ENCODE data around the gene SURF4. TPM values are rescaled to one million over a fixed set of nuclear protein-coding genes. Genes with fewer than 3 reads are reported as not detected.
"Not testable (repeated sequence)": the region's sequence is repeated elsewhere in the genome, so short reads cannot be mapped to it uniquely, and the experiment has no call there.

The SURF4 gene
- total RNA-seq, 2 donors from 2014 or later = 255 to 272 TPM

DNA sequence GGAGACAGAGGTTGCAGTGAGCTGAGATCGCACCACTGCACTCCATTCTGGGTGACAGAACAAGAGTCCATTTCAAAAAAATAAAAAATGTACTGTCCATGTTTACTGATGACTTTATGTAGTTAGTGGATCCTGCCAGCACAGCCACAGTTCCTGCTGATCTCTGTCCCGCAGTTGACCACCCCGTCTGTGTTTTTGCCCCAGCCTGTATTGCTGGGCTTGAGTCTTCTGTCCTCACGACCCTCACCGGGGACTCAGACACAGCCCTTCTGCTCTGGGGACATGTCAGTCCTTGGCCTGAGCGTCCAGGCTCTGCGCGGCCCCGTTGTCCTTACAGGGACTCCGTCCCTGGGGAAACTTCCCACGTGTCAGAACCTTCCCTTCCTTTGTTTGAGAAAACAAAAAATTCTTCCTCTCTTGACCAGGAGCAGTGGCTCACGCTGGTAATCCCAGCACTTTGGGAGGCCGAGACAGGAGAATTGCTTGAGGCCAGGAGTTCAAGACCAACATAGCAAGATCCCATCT lies 54.4 kb downstream of the SURF4 start:
- Mint-ChIP-seq H3K9me3 (no peaks in the 10 kb centered on the region), H3K27ac (peak overlapping the region in 1 of 2 donors; percentile 23), H3K36me3 (no peaks in the 10 kb centered on the region)
- DNase-seq (ENCODE audit: low spot score in 2 of 2) (no peak), ATAC-seq (no peak)

DNA sequence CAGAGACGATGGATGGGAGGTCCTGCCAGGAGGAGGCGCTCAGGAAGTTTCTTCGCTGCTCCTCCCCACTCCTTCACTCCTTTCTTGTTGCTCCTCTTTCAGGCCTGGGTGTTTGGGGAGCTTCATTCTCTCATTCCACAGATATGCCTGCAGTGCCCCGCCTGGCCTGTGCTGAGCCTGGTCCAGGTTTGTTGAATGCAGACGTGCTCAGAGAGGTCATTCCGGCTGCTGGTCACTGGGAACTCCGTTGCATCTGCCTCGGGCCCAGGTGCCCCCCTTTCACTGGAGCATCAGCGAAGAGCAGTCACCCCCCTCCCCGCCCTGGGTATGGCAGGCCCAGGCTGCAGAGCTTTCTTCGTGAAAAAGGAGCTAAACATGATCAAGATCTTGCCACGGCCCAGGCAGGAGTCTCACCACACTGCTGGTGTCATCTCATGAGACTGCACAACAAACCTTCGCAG lies 55.4 kb downstream of the SURF4 start:
- no peak for ATAC-seq
- no peak for DNase-seq (ENCODE audit: low spot score in 2 of 2)
- Mint-ChIP-seq H3K9me3 (no peaks in the 10 kb centered on the region), H3K36me3 (no peaks in the 10 kb centered on the region), H3K27ac (no peak overlapping the region)

DNA sequence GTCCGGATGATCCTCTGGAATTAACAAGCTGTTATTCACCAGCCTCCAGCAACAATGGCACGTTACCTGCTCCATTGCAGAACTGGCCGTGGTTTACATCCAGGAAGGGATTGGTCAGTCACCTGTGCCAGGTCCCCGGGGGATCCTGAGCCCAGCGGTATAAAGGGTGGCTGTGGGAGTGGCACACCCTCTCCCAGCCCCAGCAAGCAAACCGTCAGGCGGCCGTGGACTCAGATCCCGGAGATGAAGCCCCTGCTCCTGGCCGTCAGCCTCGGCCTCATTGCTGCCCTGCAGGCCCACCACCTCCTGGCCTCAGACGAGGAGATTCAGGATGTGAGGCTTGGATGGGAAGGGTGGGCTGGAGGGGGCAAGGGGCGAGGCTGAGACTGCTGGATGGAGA lies 58.3 kb downstream of the SURF4 start:
- DNase-seq (ENCODE audit: low spot score in 2 of 2); ATAC-seq; H3K36me3 Mint-ChIP-seq; H3K9me3 Mint-ChIP-seq; H3K27ac Mint-ChIP-seq: not testable (repeated sequence)

DNA sequence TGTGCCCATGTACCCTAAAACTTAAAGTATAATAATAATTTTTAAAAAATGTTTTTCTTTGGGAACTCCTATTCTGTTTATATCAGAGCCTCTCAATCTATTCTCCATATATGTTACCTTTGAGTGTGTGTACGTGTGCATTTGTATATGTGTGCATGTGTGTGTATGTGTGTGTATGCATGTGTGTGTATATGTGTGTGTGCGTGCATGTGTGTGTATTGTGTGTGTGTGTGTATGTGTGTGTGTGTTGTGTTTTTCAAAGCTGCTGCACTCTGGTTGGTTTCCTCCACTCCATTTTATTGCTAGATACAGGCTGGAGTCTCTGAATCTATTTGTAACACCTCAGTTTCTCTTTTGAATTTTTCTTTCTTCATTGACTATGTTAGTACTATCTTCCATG lies 59.9 kb downstream of the SURF4 start:
- DNase-seq (ENCODE audit: low spot score in 2 of 2) = no peak

More for the DNA sequence above, 59.9 kb downstream of the SURF4 start:
- no peaks in the 10 kb centered on the region for H3K9me3 Mint-ChIP-seq
- no peak for ATAC-seq
- no peaks in the 10 kb centered on the region for H3K36me3 Mint-ChIP-seq
- no peak overlapping the region for H3K27ac Mint-ChIP-seq

Other genes with a start within 250 kb of the SURF4 start
- 1 to 10 TPM; 3.1 to 7.3 TPM for gene GBGT1, start 212.1 kb downstream of the SURF4 start, total RNA-seq
- not detected for gene OBP2B, start 166.8 kb downstream of the SURF4 start, total RNA-seq
- not detected for gene ABO, start 100.9 kb downstream of the SURF4 start, total RNA-seq
- 10 to 100 TPM; 10.7 to 22.0 TPM for gene SURF6, start 39.9 kb downstream of the SURF4 start, total RNA-seq
- gene MED22, start 27.9 kb downstream of the SURF4 start, total RNA-seq = 10 to 100 TPM; 27.7 to 29.4 TPM
- 1,000 to 10,000 TPM; 3,254 to 3,908 TPM for gene RPL7A, start 27.8 kb downstream of the SURF4 start, total RNA-seq
- 10 to 100 TPM; 20.2 to 24.9 TPM for gene SURF1, start 19.6 kb downstream of the SURF4 start, total RNA-seq
- gene SURF2, start 19.5 kb downstream of the SURF4 start, total RNA-seq = 10 to 100 TPM in 1 of 2 donors, 1 to 10 TPM in 1; 10.0 to 12.9 TPM
- gene STKLD1, start 306 bp upstream of the SURF4 start, total RNA-seq = 1 to 10 TPM in 1 of 2 donors, not detected in 1; 1.1 TPM
- gene REXO4, start 42.0 kb upstream of the SURF4 start, total RNA-seq = 10 to 100 TPM; 20.6 to 28.3 TPM
- 1 to 10 TPM; 2.6 to 5.4 TPM for gene ADAMTS13, start 46.3 kb upstream of the SURF4 start, total RNA-seq
- 1 to 10 TPM in 1 of 2 donors, under 1 TPM in 1; 0.37 to 2.3 TPM for gene CACFD1, start 83.9 kb upstream of the SURF4 start, total RNA-seq
- gene SLC2A6, start 103.0 kb upstream of the SURF4 start, total RNA-seq = 1 to 10 TPM; 1.0 to 1.8 TPM
- gene MYMK, start 148.9 kb upstream of the SURF4 start, total RNA-seq = not detected
- gene ADAMTSL2, start 158.6 kb upstream of the SURF4 start, total RNA-seq = 1 to 10 TPM in 1 of 2 donors, under 1 TPM in 1; 0.11 to 1.2 TPM
- not detected for gene FAM163B, start 233.3 kb upstream of the SURF4 start, total RNA-seq